Measurements from ENCODE around the gene OR51B2. TPM values are rescaled to one million over a fixed set of nuclear protein-coding genes. Genes with fewer than 3 reads are reported as not detected.
"Not testable (repeated sequence)": the region's sequence is repeated elsewhere in the genome, so short reads cannot be mapped to it uniquely, and the experiment has no call there.

The OR51B2 gene
- total RNA-seq, 1 donor from 2014 or later, result not detected

- no peak for ATAC-seq
These were observed 16.7 kb downstream of the OR51B2 start for GRCh38 chr11:5307256-5308019.

GRCh38 chr11:5304046-5304445, 20.1 kb downstream of the OR51B2 start:
- no peak for ATAC-seq

- no peak for ATAC-seq
These were observed 20.5 kb downstream of the OR51B2 start for GRCh38 chr11:5303626-5304025.

GRCh38 chr11:5301846-5302245, 22.3 kb downstream of the OR51B2 start, which contains the start of gene OR51B4:
TSS of gene OR51B4 (minus strand) at chr11:5301946. CDS start at chr11:5301946, 0 bp downstream.
- no peak for ATAC-seq

GRCh38 chr11:5300251-5300650, 23.8 kb downstream of the OR51B2 start:
- no peak for ATAC-seq

GRCh38 chr11:5298451-5298850, 25.6 kb downstream of the OR51B2 start:
- ATAC-seq, result no peak

- ATAC-seq, result no peak
These were observed 26.3 kb downstream of the OR51B2 start for GRCh38 chr11:5297721-5298323.

- ATAC-seq, result not testable (repeated sequence)
These were observed 29.6 kb downstream of the OR51B2 start for GRCh38 chr11:5294342-5294995.

- no peak for ATAC-seq
These were observed 31.1 kb downstream of the OR51B2 start for GRCh38 chr11:5293028-5293427.

- ATAC-seq, result peak; percentile 48
These were observed 32.8 kb downstream of the OR51B2 start for GRCh38 chr11:5291207-5291838.

- no peak for ATAC-seq
These were observed 34.0 kb downstream of the OR51B2 start for GRCh38 chr11:5290106-5290505.

GRCh38 chr11:5289696-5290095, 34.4 kb downstream of the OR51B2 start:
- ATAC-seq, result no peak

- ATAC-seq, result no peak
These were observed 35.1 kb downstream of the OR51B2 start for GRCh38 chr11:5288906-5289550.

- no peak for ATAC-seq
These were observed 35.8 kb downstream of the OR51B2 start for GRCh38 chr11:5288108-5288905.

- ATAC-seq, result no peak
These were observed 37.2 kb downstream of the OR51B2 start for GRCh38 chr11:5286901-5287300.

- ATAC-seq, result no peak
These were observed 37.7 kb downstream of the OR51B2 start for GRCh38 chr11:5286351-5286750.

- peak; percentile 68 for ATAC-seq
These were observed 38.3 kb downstream of the OR51B2 start for GRCh38 chr11:5285703-5286340.

- ATAC-seq, result no peak
These were observed 39.5 kb downstream of the OR51B2 start for GRCh38 chr11:5284637-5285036.

- no peak for ATAC-seq
These were observed 40.2 kb downstream of the OR51B2 start for GRCh38 chr11:5283882-5284281.

- ATAC-seq, result no peak
These were observed 41.0 kb downstream of the OR51B2 start for GRCh38 chr11:5283086-5283485.

GRCh38 chr11:5282628-5283027, 41.5 kb downstream of the OR51B2 start:
- ATAC-seq, result no peak

Data from esophagus mucosa (tissue), 1 donor.